Adrenal gland (tissue), 12 donors: Measurements from ENCODE around the gene GABRR3. TPM values are rescaled to one million over a fixed set of nuclear protein-coding genes. Genes with fewer than 3 reads are reported as not detected.

Experiments
- DNase-seq, 7 donors: peaks; one replicate each; pipeline ENCODE4 v3.0.0-alpha.2; 2019 to 2020
- H3K27ac ChIP-seq, 5 donors: fragments of 200-600 bp; sonication (generic) in 4 of 5; 1 replicate in 3 of 5; 2 replicates in 2 of 5; pipeline versions ENCODE4 v1.5.1 to v1.8.0; 2016 to 2020; ENCODE audit warnings: mild to moderate bottlenecking in 1 of 5
- H3K27me3 ChIP-seq: fragments of 200-600 bp; 2 replicates; pipeline ENCODE4 v1.8.0; 2021
- H3K36me3 ChIP-seq, 2 donors: fragments of 200-600 bp; replicated peaks in 1 of 2; 1 replicate in 1 of 2; 2 replicates in 1 of 2; pipeline versions ENCODE4 v1.5.1 to v1.8.0; 2018 to 2022
- H3K4me1 ChIP-seq, 2 donors: fragments of 200-600 bp; replicated peaks in 1 of 2; 1 replicate in 1 of 2; 2 replicates in 1 of 2; pipeline versions ENCODE4 v1.5.1 to v1.8.0; 2018 to 2021
- H3K4me3 ChIP-seq, 4 donors: fragments of 200-600 bp; sonication (generic) in 3 of 4; one replicate each; pipeline ENCODE4 v1.5.1; 2016 to 2018
- H3K9me3 ChIP-seq, 3 donors: fragments of 200-600 bp; sonication (generic) in 1 of 3; replicated peaks in 1 of 3; 1 replicate in 2 of 3; 2 replicates in 1 of 3; pipeline versions ENCODE4 v1.5.1 to v1.8.0; 2016 to 2021
- CTCF ChIP-seq, 6 experiments: fragments of 450-650 bp in 4 of 6; fragments of 200-600 bp in 2 of 6; sonication (generic) in 1 of 6; IDR thresholded peaks; 1 replicate in 5 of 6; 2 replicates in 1 of 6; pipeline versions ENCODE4 v1.5.1 to v1.8.0; 2016 to 2021; ENCODE audit warnings: antibody characterized with exemption in 6 of 6, mild to moderate bottlenecking in 2 of 6, moderate library complexity in 1 of 6
- POLR2A ChIP-seq, 2 donors: fragments of 450-650 bp; IDR thresholded peaks; one replicate each; pipeline ENCODE4 v1.6.1; 2017; ENCODE audit warnings: antibody characterized with exemption in 2 of 2, mild to moderate bottlenecking in 2 of 2, moderate library complexity in 1 of 2
- WGBS, 4 donors: extraction: QIAGEN DNeasy Blood & Tissue Kit in 2 of 4; methylation state at CpG; one replicate each; pipeline versions ENCODE4 v1.1.5 to v1.1.7; 2013 to 2017; 5-methylcytosine and 5-hydroxymethylcytosine counted together
- intact Hi-C, 2 donors: fragments of 100-400 bp; cut with DNase I; formaldehyde crosslinking; loops; one replicate each; pipeline versions ENCODE4 v1.14.1 to v1.15.0; 2022 to 2023
- polyA plus RNA-seq, 3 donors: library from polyadenylated mRNA; stranded (reverse); fragments of 200-250 nt in 2 of 3; fragments of 350-450 nt in 1 of 3; fragmentation: Illumina TruSeq in 1 of 3; extraction: RNeasy Lipid Tissue Mini Kit (QIAGEN cat#74804) in 1 of 3; gene quantifications; one replicate each; pipeline ENCODE4 v1.2.3, GENCODE V29; 2013 to 2014
- total RNA-seq, 9 donors: library from RNA; depleted of rRNA in 4 of 9; stranded (reverse); fragments of >200 nt in 4 of 9; fragments of 120-200 nt in 1 of 9; fragmentation: NEBNext Ultra II Directional in 1 of 9; extraction: Animal tissue kit (Norgen Biotek cat#: 25700) in 1 of 9; gene quantifications; one replicate each; pipeline versions ENCODE4 v1.1.0 to v1.2.4, GENCODE V29; 2013 to 2023
- donor health status: healthy with polysubstance abuse.
- donor health status: Bipolar disorder and iron deficiency.
- donor health status: DM: yes; HTN: yes; CAD: no.
- donor health status: DM: no; HTN: no; CAD: no.
- donor health status: DM: no; HTN: no; CAD: no.
- donor health status: DM: yes; HTN: yes; CAD: no.

GABRR3 gene
- total and polyA plus RNA-seq, 12 donors = under 0.01 TPM; not detected in 11

- H3K4me3 ChIP-seq = no peak overlapping the region
- intact Hi-C loops = loop anchor here in 1 of 2 donors (10.0 kb wide), 1 partner anchor 145 kb away; the partner anchor contains the start of gene CRYBG3
- no peak for DNase-seq
- no peak overlapping the region for H3K27ac ChIP-seq
- no peaks in the 10 kb centered on the region for H3K27me3 ChIP-seq
- H3K4me1 ChIP-seq = peaks cover 6 to 24% of the 10 kb centered on the region in 2 donors
- no peaks in the 10 kb centered on the region for H3K9me3 ChIP-seq
- H3K36me3 ChIP-seq = no peaks in the 10 kb centered on the region
- WGBS, 4 donors = 88 to 93% (median 91%) methylated on average over 1 of the region's 1 CpG
- TF ChIP-seq POLR2A (IDR thresholded peaks at IDR 0.05) = no peak
- no peak for TF ChIP-seq CTCF (IDR thresholded peaks at IDR 0.05)
Observed at GRCh38 chr3:97970156-97970555, 65.0 kb downstream of the GABRR3 start.

- intact Hi-C loops = no loop called here
- TF ChIP-seq POLR2A (IDR thresholded peaks at IDR 0.05) (no peak), CTCF (IDR thresholded peaks at IDR 0.05) (no peak)
- Histone ChIP-seq H3K4me1 (peaks cover 6 to 24% of the 10 kb centered on the region in 2 donors), H3K9me3 (no peaks in the 10 kb centered on the region), H3K27ac (no peak overlapping the region), H3K4me3 (no peak overlapping the region), H3K27me3 (no peaks in the 10 kb centered on the region), H3K36me3 (no peaks in the 10 kb centered on the region)
- DNase-seq = no peak
- WGBS, 4 donors = 62 to 73% (median 69%) methylated on average over 5 of the region's 5 CpGs
Observed at GRCh38 chr3:97969541-97969940, 65.6 kb downstream of the GABRR3 start.

GRCh38 chr3:97968376-97968775 lies 66.7 kb downstream of the GABRR3 start:
- no peaks in the 10 kb centered on the region for H3K36me3 ChIP-seq
- no peak for TF ChIP-seq CTCF (IDR thresholded peaks at IDR 0.05)
- TF ChIP-seq POLR2A (IDR thresholded peaks at IDR 0.05) = no peak
- H3K9me3 ChIP-seq = no peaks in the 10 kb centered on the region
- no peak overlapping the region for H3K4me3 ChIP-seq
- intact Hi-C loops = no loop called here
- no peak for DNase-seq
- H3K4me1 ChIP-seq = peaks cover 6 to 24% of the 10 kb centered on the region in 2 donors
- 80 to 97% (median 89%) methylated on average over 1 of the region's 1 CpG for WGBS, 4 donors
- no peaks in the 10 kb centered on the region for H3K27me3 ChIP-seq
- H3K27ac ChIP-seq = no peak overlapping the region

- no peak for DNase-seq
- no peaks in the 10 kb centered on the region for H3K9me3 ChIP-seq
- no peak for TF ChIP-seq CTCF (IDR thresholded peaks at IDR 0.05)
- TF ChIP-seq POLR2A (IDR thresholded peaks at IDR 0.05) = no peak
- 94 to 97% (median 94%) methylated on average over 8 of the region's 8 CpGs for WGBS, 4 donors
- H3K4me1 ChIP-seq = peaks cover 6 to 24% of the 10 kb centered on the region in 2 donors
- H3K27ac ChIP-seq = no peak overlapping the region
- H3K27me3 ChIP-seq = no peaks in the 10 kb centered on the region
- H3K36me3 ChIP-seq = no peaks in the 10 kb centered on the region
- no peak overlapping the region for H3K4me3 ChIP-seq
- intact Hi-C loops = no loop called here
Observed at GRCh38 chr3:97967966-97968365, 67.1 kb downstream of the GABRR3 start.
